Erythroblast (primary cell): ENCODE results near the gene LDAH.

Experiments
- GATA1 ChIP-seq: IDR thresholded peaks from 2 replicates; pipeline ENCODE4 v1.6.1; 2011; ENCODE audit warnings: low read depth, mild to moderate bottlenecking, control low read depth, low read length, moderate library complexity
- POLR2A ChIP-seq: IDR thresholded peaks from 2 replicates; pipeline ENCODE4 v1.6.1; 2011; ENCODE audit warnings: mild to moderate bottlenecking, low read length

DNA sequence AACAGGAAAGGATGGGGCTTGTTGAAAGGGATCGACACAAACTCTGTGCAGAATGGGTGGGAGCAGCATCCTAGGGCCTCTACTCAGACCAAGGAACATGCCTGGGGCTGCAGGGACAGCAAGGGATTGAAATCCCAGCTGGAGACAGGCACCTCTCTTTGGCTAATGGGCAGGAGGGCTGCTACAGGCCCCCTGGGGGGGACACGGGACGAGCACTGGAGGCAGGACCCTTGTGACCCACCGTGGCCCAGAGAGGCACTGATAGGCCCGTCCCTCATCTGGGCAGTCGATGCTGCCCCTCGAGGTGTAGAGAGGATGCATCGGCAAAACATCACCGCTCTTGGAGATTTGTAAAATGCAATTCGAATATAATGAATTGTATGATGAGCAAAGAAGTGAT lies 177.1 kb downstream of the LDAH start:
- TF ChIP-seq POLR2A (no peak), GATA1 (no peak)
